H1 (cell line): Measurements from ENCODE around the gene WDR45B. TPM values are rescaled to one million over a fixed set of nuclear protein-coding genes. Genes with fewer than 3 reads are reported as not detected.

Experiments
- CTCF ChIA-PET: fragments of 300-600 bp; sonication (Branson Sonifier 250); formaldehyde crosslinking; loops from one replicate; lab custom pipeline; 2021; ENCODE audit not compliant: partially characterized antibody; lab: Charles Lee
- POLR2A ChIA-PET: fragments of 300-600 bp; sonication (Branson Sonifier 250); formaldehyde crosslinking; loops from one replicate; lab custom pipeline; 2021; ENCODE audit warnings: inconsistent platforms; ENCODE audit not compliant: partially characterized antibody; lab: Charles Lee
- DNase-seq, 2 experiments: peaks; one replicate each; pipeline versions ENCODE4 v3.0.0 to v3.0.0-alpha.2; 2010 to 2022; ENCODE audit warnings: low spot score in 2 of 2, low read depth in 1 of 2, mixed read lengths in 1 of 2
- FAIRE-seq: peaks from 2 replicates; lab custom pipeline; 2011; peaks lifted over from hg19 to GRCh38; lab: Jason Lieb, UNC
- H2AFZ ChIP-seq: 2 replicates; pipeline ENCODE4 v1.8.1; 2012; ENCODE audit warnings: low read length, inconsistent platforms
- H2AK5ac ChIP-seq: 2 replicates; pipeline ENCODE4 v1.6.1; 2013; ENCODE audit warnings: low read depth, low read length
- H2BK120ac ChIP-seq: replicated peaks from 2 replicates; pipeline ENCODE3; 2013; ENCODE audit warnings: low read depth, low read length, inconsistent platforms
- H2BK12ac ChIP-seq: 2 replicates; pipeline ENCODE4 v1.6.1; 2013; ENCODE audit warnings: low read depth, low read length
- H2BK15ac ChIP-seq: 2 replicates; pipeline ENCODE4 v1.6.1; 2013; ENCODE audit warnings: low read length
- H2BK20ac ChIP-seq: 2 replicates; pipeline ENCODE4 v1.6.1; 2013; ENCODE audit warnings: low read length
- H2BK5ac ChIP-seq: 2 replicates; pipeline ENCODE4 v1.6.1; 2013; ENCODE audit warnings: low read depth, low read length
- H3K14ac ChIP-seq: 2 replicates; pipeline ENCODE4 v1.6.1; 2013; ENCODE audit warnings: inconsistent platforms; ENCODE audit not compliant: insufficient read length
- H3K18ac ChIP-seq: 2 replicates; pipeline ENCODE4 v1.6.1; 2013; ENCODE audit warnings: low read length; ENCODE audit errors: extremely low read depth
- H3K23ac ChIP-seq: 2 replicates; pipeline ENCODE4 v1.6.1; 2013; ENCODE audit warnings: inconsistent platforms; ENCODE audit not compliant: insufficient read length
- H3K23me2 ChIP-seq: 2 replicates; pipeline ENCODE4 v1.6.1; 2013; ENCODE audit warnings: low read depth, low read length
- H3K27ac ChIP-seq: 2 replicates; pipeline ENCODE4 v1.6.1; 2011; ENCODE audit warnings: low read depth, low read length, inconsistent platforms
- H3K27me3 ChIP-seq, 4 experiments: replicated peaks in 1 of 4; 1 replicate in 1 of 4; 2 replicates in 3 of 4; pipeline versions ENCODE4 v1.6.1 to v1.8.1; 2011 to 2013; ENCODE audit warnings: low read length in 3 of 4, mild to moderate bottlenecking in 3 of 4, inconsistent platforms in 2 of 4, mixed read lengths in 2 of 4, moderate library complexity in 1 of 4; ENCODE audit not compliant: control insufficient read depth in 3 of 4, insufficient read depth in 3 of 4; ENCODE audit errors: extremely low read depth in 1 of 4
- H3K36me3 ChIP-seq, 4 experiments: 2 replicates each; pipeline versions ENCODE4 v1.6.1 to v1.8.1; 2011 to 2013; ENCODE audit warnings: mild to moderate bottlenecking in 4 of 4, low read length in 3 of 4, moderate library complexity in 2 of 4, control low read depth in 1 of 4, inconsistent platforms in 1 of 4; ENCODE audit not compliant: insufficient read depth in 4 of 4, control insufficient read depth in 2 of 4
- H3K4ac ChIP-seq: replicated peaks from 2 replicates; pipeline ENCODE3; 2013; ENCODE audit warnings: low read length, low read depth, mixed read lengths, inconsistent platforms; ENCODE audit not compliant: insufficient read length
- H3K4me1 ChIP-seq, 4 experiments: replicated peaks in 1 of 4; 1 replicate in 1 of 4; 2 replicates in 3 of 4; pipeline versions ENCODE4 v1.6.1 to v1.8.1; 2011 to 2013; ENCODE audit warnings: low read length in 3 of 4, inconsistent platforms in 2 of 4, mixed read lengths in 1 of 4; ENCODE audit not compliant: insufficient read depth in 4 of 4, control insufficient read depth in 3 of 4
- H3K4me2 ChIP-seq, 2 experiments: 2 replicates each; pipeline versions ENCODE4 v1.6.1 to v1.8.1; 2011 to 2013; ENCODE audit warnings: low read depth in 2 of 2, low read length in 2 of 2, control low read depth in 1 of 2, inconsistent platforms in 1 of 2, mild to moderate bottlenecking in 1 of 2; ENCODE audit not compliant: insufficient read depth in 1 of 2
- H3K4me3 ChIP-seq, 4 experiments: fragments of 200-600, 300-600 bp in 1 of 4; sonication (generic), shearing (Covaris generic), sonication (Bioruptor Twin) in 1 of 4; 2 replicates each; pipeline versions ENCODE4 v1.5.1 to v1.8.1; 2011 to 2016; ENCODE audit warnings: low read length in 4 of 4, low read depth in 3 of 4, control low read depth in 2 of 4, inconsistent platforms in 2 of 4, mild to moderate bottlenecking in 2 of 4, mixed read lengths in 1 of 4, moderate library complexity in 1 of 4; ENCODE audit not compliant: insufficient read depth in 2 of 4; ENCODE audit errors: extremely low read depth in 1 of 4
- H3K56ac ChIP-seq: replicated peaks from 2 replicates; pipeline ENCODE3; 2013; ENCODE audit warnings: low read depth, mild to moderate bottlenecking, mixed read lengths, low read length, inconsistent platforms; ENCODE audit not compliant: insufficient read length
- H3K79me1 ChIP-seq: 2 replicates; pipeline ENCODE4 v1.6.1; 2013; ENCODE audit warnings: low read depth, low read length, control low read depth
- H3K79me2 ChIP-seq, 2 experiments: 2 replicates each; pipeline versions ENCODE4 v1.6.1 to v1.8.1; 2012 to 2013; ENCODE audit warnings: low read length in 2 of 2, mild to moderate bottlenecking in 2 of 2, inconsistent platforms in 1 of 2; ENCODE audit not compliant: insufficient read depth in 2 of 2, control insufficient read depth in 1 of 2
- H3K9ac ChIP-seq, 4 experiments: replicated peaks in 1 of 4; 1 replicate in 1 of 4; 2 replicates in 3 of 4; pipeline versions ENCODE4 v1.6.1 to v1.8.1; 2011 to 2013; ENCODE audit warnings: low read depth in 3 of 4, low read length in 3 of 4, control low read depth in 2 of 4, mild to moderate bottlenecking in 2 of 4, moderate library complexity in 2 of 4, inconsistent platforms in 1 of 4; ENCODE audit errors: extremely low read depth in 1 of 4
- H3K9me3 ChIP-seq, 2 experiments: 2 replicates each; pipeline versions ENCODE4 v1.6.1 to v1.8.1; 2012 to 2013; ENCODE audit warnings: mild to moderate bottlenecking in 2 of 2, moderate library complexity in 2 of 2, control low read depth in 1 of 2, inconsistent platforms in 1 of 2, low read depth in 1 of 2, low read length in 1 of 2, mixed read lengths in 1 of 2; ENCODE audit not compliant: insufficient read depth in 2 of 2
- H4K20me1 ChIP-seq, 2 experiments: replicated peaks in 1 of 2; 2 replicates each; pipeline versions ENCODE3 to v1.8.1; 2011 to 2013; ENCODE audit warnings: inconsistent platforms in 2 of 2, low read length in 2 of 2, mild to moderate bottlenecking in 1 of 2; ENCODE audit not compliant: insufficient read depth in 2 of 2, control insufficient read depth in 1 of 2
- H4K5ac ChIP-seq: 2 replicates; pipeline ENCODE4 v1.6.1; 2013; ENCODE audit warnings: low read length, low read depth, mixed read lengths, inconsistent platforms; ENCODE audit not compliant: insufficient read length
- H4K8ac ChIP-seq: 2 replicates; pipeline ENCODE4 v1.8.0; 2013; ENCODE audit warnings: mild to moderate bottlenecking, moderate library complexity, low read length, inconsistent platforms; ENCODE audit not compliant: insufficient read depth; ENCODE audit errors: extremely low read depth
- H4K91ac ChIP-seq: replicated peaks from 2 replicates; pipeline ENCODE3; 2013; ENCODE audit warnings: low read length, mixed read lengths, inconsistent platforms; ENCODE audit not compliant: insufficient read length
- ASH2L ChIP-seq: fragments of 200-600, 300-600 bp; sonication (generic); IDR thresholded peaks from one replicate; pipeline ENCODE4 v1.7.1; 2017; ENCODE audit warnings: low read length
- EGR1 ChIP-seq: IDR thresholded peaks from 2 replicates; pipeline ENCODE4 v1.6.1; 2011; ENCODE audit warnings: low read depth, low read length, borderline replicate concordance
- GTF2F1 ChIP-seq: IDR thresholded peaks from 2 replicates; pipeline ENCODE4 v1.6.1; 2012; ENCODE audit warnings: low read depth, low read length, improper control_type of control experiment, borderline replicate concordance
- JUN ChIP-seq: IDR thresholded peaks from 2 replicates; pipeline ENCODE4 v1.6.1; 2011; ENCODE audit warnings: low read depth, mild to moderate bottlenecking, improper control_type of control experiment, low read length
- MAFK ChIP-seq: IDR thresholded peaks from 2 replicates; pipeline ENCODE4 v1.6.1; 2012; ENCODE audit warnings: low read depth, mild to moderate bottlenecking, improper control_type of control experiment, low read length
- SIN3A ChIP-seq, 2 experiments: IDR thresholded peaks in 1 of 2; conservative IDR thresholded peaks in 1 of 2; 2 replicates each; pipeline ENCODE4 v1.6.1; 2011 to 2012; ENCODE audit warnings: low read length in 2 of 2, improper control_type of control experiment in 1 of 2, low read depth in 1 of 2, mild to moderate bottlenecking in 1 of 2
- SIX5 ChIP-seq: IDR thresholded peaks from 2 replicates; pipeline ENCODE4 v1.6.1; 2011; ENCODE audit warnings: mild to moderate bottlenecking, low read depth, low read length
- WGBS, 2 experiments: shearing (Covaris generic) in 1 of 2; methylation state at CpG; one replicate each; pipeline versions ENCODE4 v1.1.6 to v1.1.7; 2013 to 2015; ENCODE audit warnings: low lambda C conversion rate in 2 of 2, mixed read lengths in 2 of 2, inconsistent platforms in 1 of 2, low coverage in 1 of 2, missing lambda C conversion rate in 1 of 2; ENCODE audit not compliant: insufficient replicate concordance in 2 of 2, insufficient coverage in 1 of 2, insufficient read length in 1 of 2; ENCODE audit errors: extremely low coverage in 1 of 2, missing lambda C conversion rate in 1 of 2; 5-methylcytosine and 5-hydroxymethylcytosine counted together
- polyA plus RNA-seq, 7 experiments: library from polyadenylated mRNA; depleted of rRNA in 3 of 7; stranded (reverse) in 5 of 7; unstranded in 2 of 7; fragments of >200 nt in 5 of 7; fragments of 200-250 nt in 2 of 7; gene quantifications; 1 replicate in 5 of 7; 2 replicates in 1 of 7; 4 replicates in 1 of 7; pipeline versions ENCODE4 v1.2.1 to v1.2.3, GENCODE V29; 2011 to 2013; ENCODE audit warnings: missing spikeins in 2 of 7, mixed read lengths in 2 of 7
- total RNA-seq: library from RNA; stranded (reverse); fragmentation: NEBNext Ultra II Directional; extraction: Animal tissue kit (Norgen Biotek cat#: 25700); gene quantifications from 2 replicates; pipeline ENCODE4 v1.2.1, GENCODE V29; 2021

Gene WDR45B
- total and polyA plus RNA-seq, 2 of the 8 experiments (the other 6 are each of a cell fraction or from before 2014, with no cell fraction given): 82.0 to 100 TPM

DNA sequence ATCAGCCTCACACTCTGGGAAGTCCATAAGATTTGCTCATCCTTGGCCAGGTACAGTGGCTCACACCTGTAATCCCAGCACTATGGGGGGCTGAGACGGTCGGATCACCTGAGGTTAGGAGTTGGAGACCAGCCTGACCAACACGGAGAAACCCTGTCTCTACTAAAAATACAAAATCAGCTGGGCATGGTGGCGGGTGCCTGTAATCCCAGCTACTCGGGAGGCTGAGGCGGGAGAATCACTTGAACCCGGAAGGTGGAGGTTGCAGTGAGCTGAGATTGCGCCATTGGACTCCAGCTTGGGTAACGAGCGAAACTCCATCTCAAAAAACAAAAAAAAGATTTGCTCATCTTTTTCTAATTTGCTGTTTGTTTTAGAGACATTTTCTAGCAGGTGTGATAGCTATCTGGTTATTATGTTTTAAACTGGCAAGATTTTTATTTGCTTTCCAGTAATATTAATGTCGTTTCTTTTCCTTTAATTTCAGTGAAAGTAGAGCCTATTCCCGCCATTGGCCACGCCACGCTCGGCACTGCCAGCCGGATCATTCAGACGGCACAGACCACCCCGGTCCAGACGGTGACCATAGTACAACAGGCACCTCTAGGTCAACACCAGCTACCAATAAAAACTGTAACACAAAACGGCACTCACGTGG is 61.5 kb downstream of the WDR45B start:
- H3K23ac ChIP-seq: no peak overlapping the region
- H3K23me2 ChIP-seq: no peaks in the 10 kb centered on the region
- H3K18ac ChIP-seq: no peak overlapping the region
- no peak overlapping the region for H2BK5ac ChIP-seq
- POLR2A ChIA-PET: no interaction called here
- no peaks in the 10 kb centered on the region for H3K79me2 ChIP-seq
- no peak overlapping the region for H3K4ac ChIP-seq
- H4K91ac ChIP-seq: no peak overlapping the region
- no peak overlapping the region for H2AK5ac ChIP-seq
- DNase-seq (no peak), FAIRE-seq (no peak)
- no peak overlapping the region for H3K56ac ChIP-seq
- no peak overlapping the region for H4K5ac ChIP-seq
- H2BK120ac ChIP-seq: no peak overlapping the region
- H3K14ac ChIP-seq: no peak overlapping the region
- no peak overlapping the region for H3K27ac ChIP-seq
- H2BK12ac ChIP-seq: no peak overlapping the region
- H3K27me3 ChIP-seq: no peaks in the 10 kb centered on the region
- H3K4me3 ChIP-seq: no peak overlapping the region
- peaks cover 7 to 8% of the 10 kb centered on the region in 2 experiments for H4K20me1 ChIP-seq
- WGBS, 2 experiments: 94% methylated on average over 21 of the region's 21 CpGs; no CpG with 5 or more reads in 1 of the 2 experiments
- H3K79me1 ChIP-seq: 0 out of 2 replicates have a peak, but pooled peaks cover 4% of the 10 kb centered on the region
- no peak overlapping the region for H3K4me2 ChIP-seq
- TF ChIP-seq GTF2F1 (no peak), SIX5 (no peak), SIN3A (conservative IDR thresholded peaks at IDR 0.05 in 1 of 2, IDR thresholded peaks at IDR 0.05 in 1 of 2; ENCODE audit: low read depth in 1 of 2, low read length in 2 of 2) (no peak), MAFK (no peak), ASH2L (no peak), EGR1 (no peak), JUN (no peak)
- no peaks in the 10 kb centered on the region; a peak in 1 of 4 replicates for H3K9me3 ChIP-seq
- no peak overlapping the region for H2BK15ac ChIP-seq
- H3K9ac ChIP-seq: no peak overlapping the region
- no peaks in the 10 kb centered on the region for H3K4me1 ChIP-seq
- H2AFZ ChIP-seq: no peak overlapping the region
- peaks cover 6 to 52% (median 35%) of the 10 kb centered on the region in 4 experiments for H3K36me3 ChIP-seq
- no peak overlapping the region; the same call in 1 of the 2 replicates for H4K8ac ChIP-seq
- CTCF ChIA-PET: no interaction called here
- H2BK20ac ChIP-seq: no peak overlapping the region
